ENCODE data around the gene HPDL. TPM values are rescaled to one million over a fixed set of nuclear protein-coding genes. Genes with fewer than 3 reads are reported as not detected.
A peak's percentile ranks its signal among the peaks of the same experiment; 100 is the strongest.
"Not testable (repeated sequence)": the region's sequence is repeated elsewhere in the genome, so short reads cannot be mapped to it uniquely, and the experiment has no call there.

The HPDL gene
- polyA plus RNA-seq (ENCODE audit: low read depth in 6 of 6): under 1 TPM in 5 of 6 donors, not detected in 1; 0.31 to 0.86 (median 0.74) TPM

- Mint-ChIP-seq H3K9me3 (no peaks in the 10 kb centered on the region), H3K36me3 (no peaks in the 10 kb centered on the region), H3K27me3 (no peaks in the 10 kb centered on the region), H3K4me3 (peak within 1 kb of the TSS; percentile 78 to 93 (median 84)), H3K4me1 (peaks cover 0 to 14% (median 12%) of the 10 kb centered on the region in 3 donors), H3K27ac (peak within 1 kb of the TSS in 4 of 6 donors; percentile 18 to 60 (median 45))
- DNase-seq: peak; percentile 35
- peak; percentile 81 to 86 for ATAC-seq (ENCODE audit: low read depth in 2 of 2)
These were observed at the start of gene HPDL for GRCh38 chr1:45326627-45327623. Gene HPDL, plus strand, starts transcription at chr1:45326895. Its CDS starts 254 bp downstream, at chr1:45327149.

- no peaks in the 10 kb centered on the region for H3K4me1 Mint-ChIP-seq
- no peak overlapping the region for H3K4me3 Mint-ChIP-seq
- DNase-seq: no peak
- peaks cover 0 to 13% (median 2%) of the 10 kb centered on the region in 7 donors for H3K9me3 Mint-ChIP-seq
- ATAC-seq (ENCODE audit: low read depth in 2 of 2): no peak
- peaks cover 10 to 17% (median 12%) of the 10 kb centered on the region in 3 donors for H3K27me3 Mint-ChIP-seq
- H3K36me3 Mint-ChIP-seq: no peaks in the 10 kb centered on the region
- no peak overlapping the region for H3K27ac Mint-ChIP-seq
These were observed 44.3 kb upstream of the HPDL start for GRCh38 chr1:45282351-45282750.

GRCh38 chr1:45284858-45285257 is 41.8 kb upstream of the HPDL start:
- not testable (repeated sequence) for DNase-seq; H3K36me3 Mint-ChIP-seq; H3K4me3 Mint-ChIP-seq; ATAC-seq (ENCODE audit: low read depth in 2 of 2); H3K27ac Mint-ChIP-seq; H3K9me3 Mint-ChIP-seq; H3K4me1 Mint-ChIP-seq; H3K27me3 Mint-ChIP-seq

GRCh38 chr1:45286521-45286920 is 40.2 kb upstream of the HPDL start:
- not testable (repeated sequence) for DNase-seq; H3K4me1 Mint-ChIP-seq; H3K9me3 Mint-ChIP-seq; H3K27me3 Mint-ChIP-seq; H3K27ac Mint-ChIP-seq; H3K4me3 Mint-ChIP-seq; ATAC-seq (ENCODE audit: low read depth in 2 of 2); H3K36me3 Mint-ChIP-seq

- DNase-seq; H3K36me3 Mint-ChIP-seq; H3K27me3 Mint-ChIP-seq; H3K27ac Mint-ChIP-seq; ATAC-seq (ENCODE audit: low read depth in 2 of 2); H3K4me3 Mint-ChIP-seq; H3K4me1 Mint-ChIP-seq; H3K9me3 Mint-ChIP-seq: not testable (repeated sequence)
These were observed 35.7 kb upstream of the HPDL start for GRCh38 chr1:45291002-45291401.

- H3K4me3 Mint-ChIP-seq: no peak overlapping the region
- no peaks in the 10 kb centered on the region for H3K36me3 Mint-ChIP-seq
- DNase-seq (no peak), ATAC-seq (ENCODE audit: low read depth in 2 of 2) (no peak)
- peak overlapping the region in 2 of 6 donors; percentile 24 to 62 for H3K27ac Mint-ChIP-seq
- H3K9me3 Mint-ChIP-seq: peaks cover 0 to under 1% (median 0%) of the 10 kb centered on the region in 7 donors
- H3K4me1 Mint-ChIP-seq: no peaks in the 10 kb centered on the region
- no peaks in the 10 kb centered on the region for H3K27me3 Mint-ChIP-seq
These were observed 35.0 kb upstream of the HPDL start for GRCh38 chr1:45291716-45292115.

- DNase-seq: no peak
- no peaks in the 10 kb centered on the region for H3K9me3 Mint-ChIP-seq
These were observed 28.9 kb upstream of the HPDL start for GRCh38 chr1:45297666-45298356.

GRCh38 chr1:45299296-45299695 is 27.4 kb upstream of the HPDL start:
- no peaks in the 10 kb centered on the region for H3K9me3 Mint-ChIP-seq
- H3K4me3 Mint-ChIP-seq: no peak overlapping the region
- no peaks in the 10 kb centered on the region for H3K36me3 Mint-ChIP-seq
- DNase-seq: no peak
- peaks cover 0 to 23% (median 12%) of the 10 kb centered on the region in 3 donors for H3K4me1 Mint-ChIP-seq
- ATAC-seq (ENCODE audit: low read depth in 2 of 2): no peak
- no peaks in the 10 kb centered on the region for H3K27me3 Mint-ChIP-seq
- peak overlapping the region in 1 of 6 donors; percentile 32 for H3K27ac Mint-ChIP-seq

More at GRCh38 chr1:45297666-45298356, 28.9 kb upstream of the HPDL start:
- Mint-ChIP-seq H3K27me3 (no peaks in the 10 kb centered on the region), H3K4me3 (peak overlapping the region in 1 of 8 donors; percentile 18), H3K27ac (peak overlapping the region in 1 of 6 donors; percentile 9), H3K36me3 (no peaks in the 10 kb centered on the region), H3K4me1 (peaks cover 0 to 12% (median 0%) of the 10 kb centered on the region in 3 donors)
- no peak for ATAC-seq (ENCODE audit: low read depth in 2 of 2)

GRCh38 chr1:45299981-45300668 is 26.6 kb upstream of the HPDL start:
- peak overlapping the region in 2 of 6 donors; percentile 1 to 5 for H3K27ac Mint-ChIP-seq
- peak; percentile 52 for DNase-seq
- H3K4me1 Mint-ChIP-seq: peaks cover 8 to 31% (median 20%) of the 10 kb centered on the region in 3 donors
- no peaks in the 10 kb centered on the region for H3K27me3 Mint-ChIP-seq
- peak overlapping the region in 2 of 8 donors; percentile 25 to 67 for H3K4me3 Mint-ChIP-seq
- H3K36me3 Mint-ChIP-seq: no peaks in the 10 kb centered on the region
- H3K9me3 Mint-ChIP-seq: no peaks in the 10 kb centered on the region
- ATAC-seq (ENCODE audit: low read depth in 2 of 2): peak in 1 of 2 donors; percentile 6

- Mint-ChIP-seq H3K27ac (peak overlapping the region in 3 of 6 donors; percentile 5 to 87 (median 26)), H3K9me3 (no peaks in the 10 kb centered on the region), H3K4me3 (peak overlapping the region in 2 of 8 donors; percentile 17 to 67), H3K4me1 (peaks cover 12 to 36% (median 25%) of the 10 kb centered on the region in 3 donors), H3K27me3 (no peaks in the 10 kb centered on the region), H3K36me3 (no peaks in the 10 kb centered on the region)
- ATAC-seq (ENCODE audit: low read depth in 2 of 2) (no peak), DNase-seq (no peak)
These were observed 26.1 kb upstream of the HPDL start for GRCh38 chr1:45300669-45300997.

- H3K4me3 Mint-ChIP-seq: peak overlapping the region; percentile 89 to 98 (median 96)
- no peaks in the 10 kb centered on the region for H3K9me3 Mint-ChIP-seq
- no peaks in the 10 kb centered on the region for H3K27me3 Mint-ChIP-seq
- ATAC-seq (ENCODE audit: low read depth in 2 of 2) (no peak), DNase-seq (no peak)
- peaks cover 18 to 49% (median 38%) of the 10 kb centered on the region in 3 donors for H3K4me1 Mint-ChIP-seq
- H3K27ac Mint-ChIP-seq: peak overlapping the region in 5 of 6 donors; percentile 36 to 99 (median 98)
- no peaks in the 10 kb centered on the region for H3K36me3 Mint-ChIP-seq
These were observed 24.1 kb upstream of the HPDL start for GRCh38 chr1:45302505-45303150.

GRCh38 chr1:45303520-45304310 is 23.0 kb upstream of the HPDL start:
- no peaks in the 10 kb centered on the region for H3K36me3 Mint-ChIP-seq
- no peaks in the 10 kb centered on the region for H3K27me3 Mint-ChIP-seq
- peaks cover 18 to 49% (median 38%) of the 10 kb centered on the region in 3 donors for H3K4me1 Mint-ChIP-seq
- peak; percentile 91 for DNase-seq
- peak overlapping the region; percentile 94 to 99 (median 98) for H3K27ac Mint-ChIP-seq
- peak; percentile 78 to 80 for ATAC-seq (ENCODE audit: low read depth in 2 of 2)
- H3K9me3 Mint-ChIP-seq: no peaks in the 10 kb centered on the region
- H3K4me3 Mint-ChIP-seq: peak overlapping the region; percentile 89 to 98 (median 96)
